Esophagus squamous epithelium (tissue), 4 donors: ENCODE results near the gene EPB41L5.
A peak's percentile ranks its signal among the peaks of the same experiment; 100 is the strongest.

Source experiments
- CTCF ChIP-seq, 6 experiments: fragments of 450-650 bp in 4 of 6; fragments of 200-600 bp in 2 of 6; sonication (generic) in 2 of 6; IDR thresholded peaks; one replicate each; pipeline ENCODE4 v1.5.1; 2016 to 2019; ENCODE audit warnings: antibody characterized with exemption in 6 of 6, mild to moderate bottlenecking in 4 of 6, moderate library complexity in 4 of 6
- POLR2A ChIP-seq, 4 donors: fragments of 450-650 bp; IDR thresholded peaks; one replicate each; pipeline ENCODE4 v1.6.1; 2017; ENCODE audit warnings: antibody characterized with exemption in 4 of 4, mild to moderate bottlenecking in 4 of 4, moderate library complexity in 3 of 4

DNA sequence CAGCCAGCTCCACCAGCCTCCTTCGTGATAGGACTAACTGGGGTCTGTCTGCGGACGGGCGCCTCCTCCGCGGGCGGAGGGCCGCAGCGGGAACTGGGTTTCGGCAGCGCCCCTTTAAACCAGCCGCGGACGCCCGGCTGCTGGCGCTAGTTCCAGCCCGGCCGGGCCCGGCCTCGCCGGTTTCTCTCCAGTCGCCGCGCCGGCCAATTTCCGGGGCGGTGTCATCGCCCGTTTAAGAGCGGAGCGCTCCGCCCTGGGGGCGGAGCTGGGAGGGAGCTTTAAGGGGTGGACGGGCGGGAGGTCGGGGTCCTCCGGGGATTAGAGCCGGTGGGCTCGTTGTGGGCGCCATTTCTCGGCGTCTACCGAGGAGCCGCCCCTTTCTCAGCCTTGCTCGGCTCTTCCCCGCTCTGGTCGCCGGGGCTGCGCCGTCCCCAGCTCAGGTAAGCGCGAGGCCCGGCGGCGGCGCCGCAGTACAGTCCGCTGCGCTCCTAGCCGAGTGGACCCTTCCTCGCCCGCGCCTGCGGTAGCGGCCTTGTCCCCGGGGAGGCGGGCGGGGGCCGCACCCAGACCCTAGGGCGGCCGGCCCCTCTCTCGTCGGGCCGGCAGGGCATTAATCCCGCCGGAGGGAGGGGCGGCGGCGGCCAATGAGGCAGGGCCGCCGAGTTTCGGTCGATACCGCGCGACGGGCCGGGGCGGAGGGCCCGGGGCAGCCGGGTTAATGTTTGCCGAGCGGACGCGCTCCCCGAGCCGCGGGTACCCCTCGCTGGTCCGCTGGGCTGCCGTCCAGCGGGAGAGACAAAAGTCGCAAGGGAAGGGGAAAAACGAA lies at the start of gene EPB41L5:
- TF ChIP-seq CTCF (IDR thresholded peaks at IDR 0.05) (peak in 1 of 6 experiments; percentile 32), POLR2A (IDR thresholded peaks at IDR 0.05) (peak in 2 of 4 donors; percentile 40 to 51)
